Adrenal gland (tissue), 12 donors: Measurements from ENCODE around the gene CIPC. TPM values are rescaled to one million over a fixed set of nuclear protein-coding genes. Genes with fewer than 3 reads are reported as not detected.

Experiments
- DNase-seq, 7 donors: peaks; one replicate each; pipeline ENCODE4 v3.0.0-alpha.2; 2019 to 2020
- H3K27ac ChIP-seq, 5 donors: fragments of 200-600 bp; sonication (generic) in 4 of 5; 1 replicate in 3 of 5; 2 replicates in 2 of 5; pipeline versions ENCODE4 v1.5.1 to v1.8.0; 2016 to 2020; ENCODE audit warnings: mild to moderate bottlenecking in 1 of 5
- H3K27me3 ChIP-seq: fragments of 200-600 bp; 2 replicates; pipeline ENCODE4 v1.8.0; 2021
- H3K36me3 ChIP-seq, 2 donors: fragments of 200-600 bp; replicated peaks in 1 of 2; 1 replicate in 1 of 2; 2 replicates in 1 of 2; pipeline versions ENCODE4 v1.5.1 to v1.8.0; 2018 to 2022
- H3K4me1 ChIP-seq, 2 donors: fragments of 200-600 bp; replicated peaks in 1 of 2; 1 replicate in 1 of 2; 2 replicates in 1 of 2; pipeline versions ENCODE4 v1.5.1 to v1.8.0; 2018 to 2021
- H3K4me3 ChIP-seq, 4 donors: fragments of 200-600 bp; sonication (generic) in 3 of 4; one replicate each; pipeline ENCODE4 v1.5.1; 2016 to 2018
- H3K9me3 ChIP-seq, 3 donors: fragments of 200-600 bp; sonication (generic) in 1 of 3; replicated peaks in 1 of 3; 1 replicate in 2 of 3; 2 replicates in 1 of 3; pipeline versions ENCODE4 v1.5.1 to v1.8.0; 2016 to 2021
- POLR2A ChIP-seq, 2 donors: fragments of 450-650 bp; IDR thresholded peaks; one replicate each; pipeline ENCODE4 v1.6.1; 2017; ENCODE audit warnings: antibody characterized with exemption in 2 of 2, mild to moderate bottlenecking in 2 of 2, moderate library complexity in 1 of 2
- WGBS, 4 donors: extraction: QIAGEN DNeasy Blood & Tissue Kit in 2 of 4; methylation state at CpG; one replicate each; pipeline versions ENCODE4 v1.1.5 to v1.1.7; 2013 to 2017; 5-methylcytosine and 5-hydroxymethylcytosine counted together
- intact Hi-C, 2 donors: fragments of 100-400 bp; cut with DNase I; formaldehyde crosslinking; loops; one replicate each; pipeline versions ENCODE4 v1.14.1 to v1.15.0; 2022 to 2023
- polyA plus RNA-seq, 3 donors: library from polyadenylated mRNA; stranded (reverse); fragments of 200-250 nt in 2 of 3; fragments of 350-450 nt in 1 of 3; fragmentation: Illumina TruSeq in 1 of 3; extraction: RNeasy Lipid Tissue Mini Kit (QIAGEN cat#74804) in 1 of 3; gene quantifications; one replicate each; pipeline ENCODE4 v1.2.3, GENCODE V29; 2013 to 2014
- total RNA-seq, 9 donors: library from RNA; depleted of rRNA in 4 of 9; stranded (reverse); fragments of >200 nt in 4 of 9; fragments of 120-200 nt in 1 of 9; fragmentation: NEBNext Ultra II Directional in 1 of 9; extraction: Animal tissue kit (Norgen Biotek cat#: 25700) in 1 of 9; gene quantifications; one replicate each; pipeline versions ENCODE4 v1.1.0 to v1.2.4, GENCODE V29; 2013 to 2023
- TF ChIP-seq, protein P1 (sequence below), 6 experiments: fragments of 450-650 bp in 4 of 6; fragments of 200-600 bp in 2 of 6; sonication (generic) in 1 of 6; IDR thresholded peaks; 1 replicate in 5 of 6; 2 replicates in 1 of 6; pipeline versions ENCODE4 v1.5.1 to v1.8.0; 2016 to 2021; ENCODE audit warnings: antibody characterized with exemption in 6 of 6, mild to moderate bottlenecking in 2 of 6, moderate library complexity in 1 of 6
- donor health status: healthy with polysubstance abuse.
- donor health status: Bipolar disorder and iron deficiency.
- donor health status: DM: yes; HTN: yes; CAD: no.
- donor health status: DM: no; HTN: no; CAD: no.
- donor health status: DM: no; HTN: no; CAD: no.
- donor health status: DM: yes; HTN: yes; CAD: no.

Gene CIPC
- total and polyA plus RNA-seq, 12 donors: 3.7 to 48.6 (median 26.1) TPM

DNA sequence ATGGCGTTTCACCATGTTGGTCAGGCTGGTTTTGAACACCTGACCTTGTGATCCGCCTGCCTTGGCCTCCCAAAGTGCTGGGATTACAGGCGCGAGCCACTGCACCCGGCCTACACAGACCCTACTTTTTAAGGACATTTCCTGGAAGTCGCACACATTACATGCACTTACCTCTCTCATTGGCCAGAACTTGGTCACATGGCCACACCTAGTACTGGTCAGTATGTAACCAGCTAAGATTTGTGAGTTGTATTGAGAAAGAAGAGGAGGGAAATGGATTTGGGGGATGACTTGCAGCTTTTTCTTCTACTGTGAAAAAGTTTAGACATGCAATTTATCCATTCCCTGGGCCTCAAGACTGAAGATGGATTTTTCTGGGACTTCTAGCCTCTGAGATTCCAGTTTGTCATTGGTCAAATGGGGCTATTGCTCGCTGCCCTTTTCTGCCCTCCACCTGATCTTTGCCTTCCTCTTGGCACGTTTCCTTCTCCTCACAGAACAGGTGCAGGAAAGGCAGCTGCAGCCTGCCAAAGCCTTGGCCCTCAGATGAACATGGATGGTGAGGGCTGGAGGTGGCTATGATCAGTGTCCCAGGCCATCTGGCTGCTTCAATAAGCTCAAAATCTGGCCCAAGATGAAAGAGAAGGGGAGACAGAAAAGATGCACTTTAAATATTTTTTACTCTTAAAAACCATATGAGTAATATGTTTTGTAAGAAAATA lies 50.6 kb downstream of the CIPC start:
- Histone ChIP-seq H3K36me3 (no peaks in the 10 kb centered on the region), H3K27me3 (peaks cover 14% of the 10 kb centered on the region), H3K9me3 (no peaks in the 10 kb centered on the region), H3K4me1 (no peaks in the 10 kb centered on the region), H3K27ac (no peak overlapping the region), H3K4me3 (no peak overlapping the region)
- DNase-seq: peak in 1 of 7 donors; percentile 35
- TF ChIP-seq, protein P1, sequence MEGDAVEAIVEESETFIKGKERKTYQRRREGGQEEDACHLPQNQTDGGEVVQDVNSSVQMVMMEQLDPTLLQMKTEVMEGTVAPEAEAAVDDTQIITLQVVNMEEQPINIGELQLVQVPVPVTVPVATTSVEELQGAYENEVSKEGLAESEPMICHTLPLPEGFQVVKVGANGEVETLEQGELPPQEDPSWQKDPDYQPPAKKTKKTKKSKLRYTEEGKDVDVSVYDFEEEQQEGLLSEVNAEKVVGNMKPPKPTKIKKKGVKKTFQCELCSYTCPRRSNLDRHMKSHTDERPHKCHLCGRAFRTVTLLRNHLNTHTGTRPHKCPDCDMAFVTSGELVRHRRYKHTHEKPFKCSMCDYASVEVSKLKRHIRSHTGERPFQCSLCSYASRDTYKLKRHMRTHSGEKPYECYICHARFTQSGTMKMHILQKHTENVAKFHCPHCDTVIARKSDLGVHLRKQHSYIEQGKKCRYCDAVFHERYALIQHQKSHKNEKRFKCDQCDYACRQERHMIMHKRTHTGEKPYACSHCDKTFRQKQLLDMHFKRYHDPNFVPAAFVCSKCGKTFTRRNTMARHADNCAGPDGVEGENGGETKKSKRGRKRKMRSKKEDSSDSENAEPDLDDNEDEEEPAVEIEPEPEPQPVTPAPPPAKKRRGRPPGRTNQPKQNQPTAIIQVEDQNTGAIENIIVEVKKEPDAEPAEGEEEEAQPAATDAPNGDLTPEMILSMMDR (IDR thresholded peaks at IDR 0.05): no peak
- TF ChIP-seq POLR2A (IDR thresholded peaks at IDR 0.05): no peak
- intact Hi-C loops: no loop called here
- 60 to 69% (median 67%) methylated on average over 8 of the region's 8 CpGs for WGBS, 4 donors

GRCh38 chr14:77151245-77151644 lies 53.2 kb downstream of the CIPC start:
- no peak overlapping the region for H3K27ac ChIP-seq
- no peak for TF ChIP-seq POLR2A (IDR thresholded peaks at IDR 0.05)
- TF ChIP-seq, protein P1 (IDR thresholded peaks at IDR 0.05): peak in 4 of 6 experiments; percentile 9 to 29 (median 24)
- WGBS, 4 donors: 4 to 13% (median 6%) methylated on average over 5 of the region's 5 CpGs
- peaks cover 7% of the 10 kb centered on the region for H3K27me3 ChIP-seq
- intact Hi-C loops: loop anchor here (5.0 to 10.0 kb wide), 3 partner anchors 61 to 164 kb away; no protein-coding TSS in a partner anchor
- no peaks in the 10 kb centered on the region for H3K9me3 ChIP-seq
- DNase-seq: peak in 2 of 7 donors; percentile 14 to 47
- H3K4me3 ChIP-seq: no peak overlapping the region
- no peaks in the 10 kb centered on the region for H3K36me3 ChIP-seq
- H3K4me1 ChIP-seq: no peaks in the 10 kb centered on the region

GRCh38 chr14:77151918-77152588 lies 54.0 kb downstream of the CIPC start:
- DNase-seq: no peak
- Histone ChIP-seq H3K27me3 (peaks cover 3% of the 10 kb centered on the region), H3K27ac (no peak overlapping the region), H3K9me3 (no peaks in the 10 kb centered on the region), H3K4me3 (no peak overlapping the region), H3K36me3 (no peaks in the 10 kb centered on the region), H3K4me1 (no peaks in the 10 kb centered on the region)
- intact Hi-C loops: loop anchor here (5.0 to 10.0 kb wide), 3 partner anchors 60 to 163 kb away; no protein-coding TSS in a partner anchor
- TF ChIP-seq, protein P1 (IDR thresholded peaks at IDR 0.05): peak in 5 of 6 experiments; percentile 33 to 52 (median 42)
- no peak for TF ChIP-seq POLR2A (IDR thresholded peaks at IDR 0.05)
- 30 to 38% (median 34%) methylated on average over 2 of the region's 2 CpGs for WGBS, 4 donors

DNA sequence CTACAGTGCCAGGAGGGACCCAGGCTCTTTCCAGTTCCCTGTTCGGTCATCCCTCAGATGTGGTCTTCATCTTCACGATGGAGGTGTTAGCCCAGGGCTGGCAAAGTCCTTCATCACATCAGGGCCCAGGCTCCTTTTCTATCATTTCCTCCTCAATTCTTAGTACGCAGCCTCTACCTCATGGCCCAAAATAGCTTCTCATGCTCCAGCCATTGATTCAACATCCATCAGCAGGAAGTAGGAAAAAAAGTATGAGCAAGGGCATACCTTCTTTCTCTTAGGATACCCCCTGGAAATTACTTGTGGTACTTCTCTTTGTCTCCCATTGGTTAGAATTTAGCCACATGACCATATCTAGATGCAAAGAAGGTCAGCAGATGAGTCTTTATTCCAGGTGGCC lies 55.7 kb downstream of the CIPC start:
- Histone ChIP-seq H3K9me3 (no peaks in the 10 kb centered on the region), H3K36me3 (no peaks in the 10 kb centered on the region), H3K27ac (no peak overlapping the region), H3K4me3 (no peak overlapping the region), H3K4me1 (no peaks in the 10 kb centered on the region), H3K27me3 (no peaks in the 10 kb centered on the region)
- WGBS, 4 donors: 79 to 95% (median 94%) methylated on average over 3 of the region's 3 CpGs
- intact Hi-C loops: loop anchor here (5.0 to 10.0 kb wide), 3 partner anchors 58 to 161 kb away; no protein-coding TSS in a partner anchor
- DNase-seq: no peak
- no peak for TF ChIP-seq POLR2A (IDR thresholded peaks at IDR 0.05)
- TF ChIP-seq, protein P1 (IDR thresholded peaks at IDR 0.05): no peak
